SKM-1 treated with dmso at 0.1 percent for 144 hours (cell line): ENCODE data around the gene ERBB4.
"Not testable (repeated sequence)": the region's sequence is repeated elsewhere in the genome, so short reads cannot be mapped to it uniquely, and the experiment has no call there.

Source experiments
- DNase-seq: peaks from one replicate; lab custom pipeline; 2025; ENCODE audit not compliant: unreplicated experiment; lab: John Stamatoyannopoulos, UW

Gene ERBB4

DNA sequence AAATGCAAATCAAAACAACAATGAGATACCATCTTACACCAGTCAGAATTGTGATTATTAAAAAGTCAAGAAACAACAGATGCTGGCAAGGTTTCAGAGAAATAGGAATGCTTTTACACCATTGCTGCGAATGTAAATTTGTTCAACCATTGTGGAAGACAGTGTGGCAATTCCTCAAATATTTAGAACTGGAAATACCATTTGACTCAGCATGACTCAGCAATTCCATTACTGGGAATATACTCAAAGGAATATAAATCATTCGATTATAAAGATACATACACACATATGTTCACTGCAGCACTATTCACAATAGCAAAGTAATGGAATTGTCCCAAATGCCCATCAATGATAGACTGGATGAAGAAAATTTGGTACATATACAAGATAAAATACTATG is 516.7 kb downstream of the ERBB4 start:
- no peak for DNase-seq

DNA sequence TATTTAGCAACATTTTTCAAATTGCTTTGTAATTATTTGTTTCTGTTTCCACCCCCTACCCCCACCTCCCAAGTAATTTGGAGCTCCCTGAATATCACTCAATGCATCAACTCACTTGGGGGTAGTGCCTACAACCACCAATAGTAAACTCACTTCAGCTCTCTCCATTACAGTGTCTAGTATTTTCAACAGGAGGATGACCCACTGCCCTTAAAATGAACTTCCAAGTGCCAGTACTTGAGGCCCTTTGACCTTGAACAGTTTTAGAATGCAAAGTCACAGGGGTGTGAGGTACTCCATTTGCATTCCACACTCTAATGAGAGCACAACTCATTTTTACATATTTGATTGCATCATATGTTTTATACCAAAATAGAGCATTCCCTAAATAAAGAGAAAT is 523.0 kb downstream of the ERBB4 start:
- no peak for DNase-seq

DNA sequence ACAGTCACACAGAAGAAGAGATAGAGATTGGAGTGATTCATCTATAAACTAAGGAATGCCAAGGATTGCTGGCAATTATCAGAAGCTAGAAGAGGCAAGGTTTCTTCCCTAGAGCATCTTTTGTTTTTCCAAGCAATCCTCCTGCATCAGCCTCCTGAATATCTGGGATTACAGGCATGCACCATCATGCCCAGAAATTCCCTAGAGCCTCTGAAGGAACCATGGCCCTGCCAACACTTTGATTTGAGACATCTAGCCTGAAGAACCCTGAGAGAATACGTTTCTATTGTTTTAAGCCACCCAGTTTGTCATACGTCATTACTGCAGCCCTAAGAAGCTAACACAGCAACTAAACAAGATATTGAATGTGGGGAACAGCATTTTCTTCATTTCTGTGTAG is 525.0 kb downstream of the ERBB4 start:
- DNase-seq, result no peak

DNA sequence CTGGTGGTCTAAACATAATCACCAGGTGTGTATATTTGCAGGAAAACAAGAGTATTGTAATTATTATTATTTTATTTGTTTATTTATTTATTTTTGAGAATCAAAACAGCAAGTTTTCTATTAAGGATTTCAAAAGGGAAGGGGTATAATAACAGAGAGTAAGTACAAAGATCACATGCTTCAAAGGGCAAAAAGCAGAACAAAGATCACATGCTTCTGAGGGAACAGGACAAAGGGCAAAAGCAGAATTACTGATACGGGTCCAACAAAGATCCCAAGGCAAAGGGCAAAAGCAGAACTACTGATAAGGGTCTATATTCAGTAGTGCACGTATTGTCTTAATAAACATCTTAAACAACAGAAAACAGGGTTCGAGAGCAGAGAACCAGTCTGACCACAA is 528.3 kb downstream of the ERBB4 start:
- not testable (repeated sequence) for DNase-seq

DNA sequence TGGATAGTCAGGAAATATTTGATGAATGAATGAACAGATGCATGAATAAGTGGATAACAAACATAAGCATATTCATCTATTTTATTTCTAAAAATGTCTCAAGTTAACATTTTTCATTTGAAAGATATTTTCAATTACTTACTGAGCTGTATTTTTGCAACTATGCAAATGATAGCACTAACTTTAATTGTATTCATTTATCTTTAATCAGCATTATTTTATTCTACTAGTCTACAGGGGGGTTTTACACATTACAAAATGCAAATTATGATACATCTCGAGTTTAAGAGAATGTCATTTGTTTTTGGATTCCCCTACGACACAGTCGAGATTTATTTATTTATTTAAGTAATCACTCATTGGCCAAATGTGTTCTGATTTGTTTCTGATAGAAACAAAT is 530.6 kb downstream of the ERBB4 start:
- DNase-seq, result no peak

DNA sequence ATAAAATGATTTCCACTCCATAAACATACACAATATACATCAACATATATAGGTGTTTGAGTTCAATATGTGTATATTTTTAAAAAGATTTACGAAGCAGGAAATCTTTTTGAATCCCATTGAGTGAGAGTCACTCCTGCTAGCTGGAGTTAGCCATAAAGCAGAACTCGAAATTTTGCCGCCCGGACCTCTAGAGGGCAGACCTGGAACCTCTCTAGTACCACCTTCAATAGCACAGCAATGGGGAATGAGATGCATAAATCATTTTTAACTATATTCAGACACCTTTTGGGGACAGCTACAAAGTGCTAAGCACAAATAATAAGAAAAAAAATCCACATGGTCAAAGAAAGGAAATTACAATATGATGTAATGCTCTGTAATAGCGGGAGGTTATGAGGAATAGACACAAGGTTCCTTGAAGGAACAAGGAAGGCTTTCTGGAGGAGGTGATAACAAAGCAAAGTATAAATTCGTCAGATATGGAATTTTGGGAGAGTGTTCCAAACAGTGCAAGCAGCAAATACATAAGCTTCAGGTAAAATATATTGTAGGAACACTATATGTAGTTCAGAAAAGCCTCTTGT is 533.4 kb downstream of the ERBB4 start:
- DNase-seq, result peak; percentile 19

DNA sequence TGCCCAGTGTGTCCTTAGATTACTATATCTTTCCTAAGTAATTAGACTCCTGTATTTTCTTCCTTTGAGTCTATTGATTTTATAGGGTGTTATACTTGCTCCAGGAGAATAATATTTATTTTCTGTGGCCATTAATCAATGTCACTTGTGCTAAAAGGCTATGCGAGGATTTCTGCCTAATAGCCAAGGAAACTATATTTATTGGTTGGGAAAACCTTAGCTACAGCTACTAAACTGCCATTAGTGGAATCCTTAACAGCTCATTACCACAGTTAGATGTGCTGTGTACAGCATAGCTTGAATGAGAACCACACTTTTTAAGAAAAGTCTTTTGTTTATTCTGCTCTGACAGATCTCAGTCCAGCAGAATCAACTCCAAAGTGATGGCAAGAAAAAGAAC is 537.3 kb downstream of the ERBB4 start:
- DNase-seq, result no peak

DNA sequence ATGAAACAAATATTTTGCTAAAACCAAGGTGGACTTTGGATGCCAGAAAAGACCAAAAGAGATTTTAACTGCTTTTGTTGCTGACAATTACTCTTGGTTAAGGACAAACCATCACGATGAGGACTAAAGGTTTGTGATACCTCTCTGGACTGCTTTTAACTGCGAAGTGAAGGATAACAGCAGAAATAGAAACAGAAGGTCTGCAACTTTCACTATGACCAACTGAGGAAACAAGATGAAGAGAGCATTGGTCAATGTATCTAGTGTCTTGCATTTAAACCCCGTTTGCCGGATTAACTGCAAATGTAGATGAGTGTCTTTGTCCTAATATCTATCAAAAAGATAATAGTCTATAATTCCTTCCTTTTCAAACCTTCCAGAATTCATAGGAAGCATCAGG is 541.7 kb downstream of the ERBB4 start:
- no peak for DNase-seq

DNA sequence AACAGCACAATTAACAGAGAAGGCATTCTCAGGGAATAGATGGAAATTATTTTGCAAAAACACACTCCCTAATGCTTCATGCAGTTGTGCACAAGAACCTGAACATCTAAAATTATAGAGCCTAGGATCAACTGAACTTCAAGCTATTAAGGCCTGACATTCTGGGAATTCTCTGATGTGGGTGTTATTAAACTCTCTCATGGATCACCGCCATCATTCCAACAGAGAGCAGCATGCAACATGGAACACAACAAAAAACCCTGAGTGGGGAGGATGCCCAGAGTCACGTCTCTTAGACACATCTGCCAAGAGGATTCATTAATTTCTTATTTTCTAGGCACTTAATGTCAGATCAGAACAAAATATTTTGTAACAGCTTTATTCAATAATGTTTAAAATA is 543.8 kb downstream of the ERBB4 start:
- DNase-seq, result no peak

DNA sequence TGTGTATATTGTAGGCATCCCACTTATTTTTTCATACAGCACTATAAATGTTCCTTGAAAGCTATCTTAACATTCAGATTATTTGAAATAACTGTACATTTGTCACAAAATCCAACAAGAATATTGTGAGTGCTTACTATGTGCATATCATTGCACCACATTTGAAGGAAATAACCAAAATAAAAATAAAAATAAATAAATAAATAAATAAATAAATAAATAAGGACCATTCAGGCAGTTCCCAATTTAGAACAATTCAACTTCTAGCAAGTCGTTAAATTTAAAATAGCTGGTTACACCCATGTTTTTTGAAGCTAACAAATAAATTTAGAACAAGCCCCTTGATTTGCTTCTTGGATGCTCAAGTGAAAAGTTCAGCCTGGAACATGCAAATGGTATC is 548.3 kb downstream of the ERBB4 start:
- no peak for DNase-seq

DNA sequence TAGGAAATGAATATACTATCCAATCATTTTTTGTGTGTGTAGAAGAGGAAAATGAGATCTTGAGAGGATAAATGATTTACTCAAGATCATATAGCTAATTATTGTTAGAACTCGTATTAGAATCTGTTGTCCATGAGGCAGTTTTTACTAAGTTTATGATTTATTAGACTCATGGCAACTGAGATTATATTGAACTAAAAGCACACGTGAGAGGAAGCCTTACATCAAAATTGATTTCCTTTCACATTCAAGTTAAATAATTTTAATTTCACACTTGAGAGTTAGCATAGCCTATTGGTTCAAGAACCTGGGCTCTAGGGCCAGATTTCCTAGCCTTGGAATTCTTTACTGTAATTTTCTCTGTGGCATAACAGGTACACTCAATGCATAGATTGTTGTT is 552.3 kb downstream of the ERBB4 start:
- DNase-seq, result no peak

DNA sequence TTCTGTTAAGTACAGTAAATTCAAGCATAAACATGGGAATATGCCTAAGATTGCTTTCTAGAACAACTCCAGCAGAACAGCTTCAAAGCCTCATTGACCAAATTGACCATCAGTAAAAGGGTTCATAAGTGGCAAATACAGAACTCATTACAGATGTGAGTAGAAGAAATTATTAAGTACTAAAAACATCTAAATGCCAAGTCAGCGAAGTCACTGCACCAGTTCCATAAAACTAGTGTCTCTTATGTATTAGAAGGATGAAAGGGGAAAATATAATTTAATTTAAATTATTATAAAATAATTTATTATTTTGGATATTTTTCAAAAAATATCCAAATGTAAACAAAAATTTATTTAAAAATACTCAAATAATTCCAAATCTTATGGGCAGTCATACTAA is 553.2 kb downstream of the ERBB4 start:
- DNase-seq, result no peak

DNA sequence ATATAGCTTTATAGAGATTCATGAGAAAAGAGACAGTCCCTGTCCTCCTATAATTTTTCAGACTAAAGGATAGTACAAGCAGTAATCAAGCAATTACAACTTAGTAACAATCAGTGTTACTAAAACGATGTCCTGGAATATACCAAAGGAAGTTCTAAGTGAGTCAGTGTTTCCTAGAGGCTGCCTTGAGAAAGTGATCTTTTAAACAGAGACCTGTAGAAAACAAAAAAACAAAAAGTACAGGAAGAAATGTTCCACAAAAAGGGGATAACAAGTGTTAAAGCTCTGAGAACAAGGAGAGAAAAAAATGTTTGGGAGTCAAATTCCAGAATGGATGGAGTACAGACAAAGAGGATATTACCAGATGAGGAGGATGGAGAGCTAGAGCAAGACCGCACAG is 556.4 kb downstream of the ERBB4 start:
- DNase-seq, result no peak

DNA sequence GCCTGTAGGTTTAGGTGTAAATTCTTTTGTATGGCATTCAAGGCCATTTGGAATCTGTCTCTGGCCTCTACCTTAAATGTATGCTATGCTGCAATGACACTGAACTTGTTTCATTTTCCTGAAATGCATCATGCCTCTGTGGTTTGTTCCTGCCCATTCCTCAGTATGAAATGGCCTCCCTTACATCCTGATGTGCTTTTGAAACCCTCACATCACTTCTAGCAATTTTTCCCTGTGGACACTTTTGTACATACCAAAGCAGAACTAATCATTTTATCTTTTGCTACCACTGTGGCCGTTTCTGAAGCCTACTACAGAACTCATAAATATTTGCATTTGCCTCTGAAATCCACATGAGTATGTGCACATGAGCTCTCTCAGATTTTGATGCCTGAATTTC is 557.2 kb downstream of the ERBB4 start:
- DNase-seq, result no peak

DNA sequence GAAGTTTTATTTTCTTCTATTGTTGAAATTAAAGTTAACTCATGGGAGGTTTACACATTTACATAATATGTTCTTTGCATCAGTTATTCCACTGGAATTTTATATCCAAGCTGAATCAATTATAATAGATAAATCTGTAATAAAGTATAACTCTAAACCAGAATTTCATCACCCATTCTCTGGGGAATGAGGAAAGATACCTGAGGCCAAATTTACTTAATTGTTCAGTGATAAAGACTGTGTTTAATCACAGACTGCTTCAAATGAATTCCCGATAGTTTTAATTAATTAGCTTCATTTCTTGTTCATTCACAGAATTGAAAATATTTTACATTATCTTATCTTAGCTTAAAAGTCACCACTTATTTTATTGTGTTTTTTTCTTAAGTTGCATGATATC is 562.5 kb downstream of the ERBB4 start:
- no peak for DNase-seq

DNA sequence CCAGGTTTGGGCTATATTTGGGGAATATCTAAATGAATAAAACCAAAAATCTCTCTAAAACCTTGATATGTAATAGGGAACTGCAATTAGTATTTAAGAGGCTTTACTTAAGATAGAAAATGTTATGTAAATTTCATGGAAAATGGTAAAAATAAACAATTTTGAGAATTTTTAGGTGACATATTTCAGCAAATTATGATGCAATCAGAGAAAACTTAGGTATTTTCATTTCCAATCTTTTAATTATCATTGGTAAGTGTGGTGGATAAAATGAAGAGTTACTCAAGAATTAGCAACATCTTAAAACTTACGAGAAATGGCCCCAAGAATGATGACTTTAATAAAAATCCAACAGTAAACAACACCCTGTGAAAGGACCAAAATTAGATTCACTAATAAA is 571.4 kb downstream of the ERBB4 start:
- no peak for DNase-seq

DNA sequence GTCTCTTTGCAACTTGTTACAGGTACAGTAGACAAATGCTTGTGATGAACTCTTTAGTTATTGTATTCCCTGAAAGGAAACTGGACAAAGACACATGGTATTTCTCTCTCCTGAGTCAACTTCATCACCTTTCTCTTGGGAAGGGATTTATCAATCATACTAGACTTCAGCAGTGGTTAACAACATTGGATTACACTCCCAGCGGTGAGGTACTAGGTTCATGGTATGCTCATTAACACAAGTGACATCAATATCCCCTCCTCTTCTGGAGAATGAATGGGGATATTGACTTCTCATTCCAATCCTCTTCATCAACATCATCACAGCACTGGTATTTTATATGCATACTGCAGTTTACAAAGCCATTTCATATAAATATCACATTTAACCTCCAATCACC is 574.6 kb downstream of the ERBB4 start:
- DNase-seq, result no peak

DNA sequence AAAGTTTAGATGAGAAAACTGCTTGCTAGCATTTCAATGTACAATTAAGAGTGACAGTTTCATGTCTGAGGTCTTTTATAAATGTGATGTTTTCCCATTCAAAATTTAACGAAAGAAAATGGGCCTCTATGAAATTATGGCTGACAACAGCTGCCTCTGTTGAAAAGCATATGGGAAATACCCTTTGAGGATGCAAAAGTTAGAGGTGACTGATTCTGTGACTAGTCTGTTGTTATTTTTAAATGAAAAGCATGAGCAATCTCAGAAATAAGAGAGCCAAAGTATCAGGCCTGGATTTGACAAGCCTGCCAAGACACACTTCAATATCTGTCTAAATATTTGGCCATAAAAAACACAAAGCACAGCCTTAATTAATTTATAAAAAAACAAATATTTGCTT is 580.8 kb downstream of the ERBB4 start:
- DNase-seq, result no peak

DNA sequence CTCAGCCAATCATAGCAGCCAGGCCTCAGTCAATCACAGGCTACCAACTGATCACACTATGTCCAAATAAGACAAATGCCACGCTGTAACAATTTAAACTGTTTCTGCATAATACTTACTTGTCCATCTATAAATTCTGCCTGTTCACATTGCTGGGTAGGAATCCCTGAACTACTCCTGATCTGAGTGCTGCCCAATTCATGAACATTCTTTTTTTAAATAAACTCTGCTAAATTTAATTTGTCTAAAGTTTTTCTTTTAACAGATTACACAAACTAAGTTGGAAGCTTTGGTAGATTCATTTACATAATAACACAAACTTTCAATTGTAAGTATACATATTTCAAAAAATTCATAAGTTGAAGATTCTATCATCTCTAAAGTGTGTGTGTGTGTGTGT is 583.0 kb downstream of the ERBB4 start:
- DNase-seq, result no peak

DNA sequence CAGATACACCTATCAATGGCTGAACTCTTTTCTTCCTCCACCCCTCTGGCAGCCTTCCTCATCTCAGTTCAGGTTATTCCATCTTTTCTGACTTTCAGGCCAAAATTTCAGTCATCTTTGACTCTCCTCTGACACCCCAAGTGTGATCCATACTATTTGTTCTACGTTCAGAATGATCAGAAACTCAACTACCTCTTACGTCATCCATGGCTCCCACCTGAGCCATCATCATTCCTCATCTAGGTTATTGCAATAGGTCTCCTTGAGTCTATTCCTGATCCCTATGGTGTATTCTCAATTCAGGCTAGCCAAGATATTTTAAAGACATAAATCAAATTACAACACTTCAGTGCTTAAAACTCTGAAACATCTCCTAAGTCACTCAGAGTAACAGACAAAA is 589.7 kb downstream of the ERBB4 start:
- DNase-seq, result no peak

DNA sequence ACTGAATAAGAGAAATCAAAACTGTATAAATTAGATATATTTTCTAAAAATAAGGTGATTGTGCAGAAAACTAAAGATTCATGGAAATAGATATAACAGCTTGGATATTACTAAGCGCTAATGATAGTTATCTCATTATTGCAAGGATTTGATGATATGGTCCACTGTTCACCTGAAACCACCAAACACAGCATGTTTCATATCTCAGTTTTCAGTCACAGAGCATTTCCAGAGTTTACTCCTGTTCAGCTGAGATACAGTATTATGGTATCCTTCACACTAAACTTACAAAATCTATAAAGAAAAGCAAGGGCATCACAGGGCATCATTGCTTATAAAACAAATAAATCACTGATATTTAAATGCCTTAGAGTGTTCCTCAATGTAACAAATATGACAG is 591.6 kb downstream of the ERBB4 start:
- DNase-seq, result no peak

DNA sequence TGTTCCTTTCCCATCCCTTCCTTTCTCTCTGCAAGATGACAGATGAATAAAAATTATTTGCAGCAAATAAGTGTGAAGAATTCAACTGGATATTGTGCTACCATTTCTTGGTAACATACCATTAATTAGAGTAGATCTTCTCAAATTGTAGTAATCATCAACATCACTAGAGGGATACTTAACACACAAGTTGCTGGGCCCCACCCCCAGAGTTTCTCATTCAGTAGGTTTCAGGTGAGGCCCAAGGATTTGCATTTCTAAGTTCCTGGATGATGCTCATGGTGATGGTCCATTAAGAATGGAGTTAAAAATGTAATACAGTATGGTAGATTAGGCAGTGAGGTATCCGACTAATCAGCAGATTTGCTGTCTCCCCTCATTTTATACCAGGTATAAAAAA is 594.0 kb downstream of the ERBB4 start:
- no peak for DNase-seq

DNA sequence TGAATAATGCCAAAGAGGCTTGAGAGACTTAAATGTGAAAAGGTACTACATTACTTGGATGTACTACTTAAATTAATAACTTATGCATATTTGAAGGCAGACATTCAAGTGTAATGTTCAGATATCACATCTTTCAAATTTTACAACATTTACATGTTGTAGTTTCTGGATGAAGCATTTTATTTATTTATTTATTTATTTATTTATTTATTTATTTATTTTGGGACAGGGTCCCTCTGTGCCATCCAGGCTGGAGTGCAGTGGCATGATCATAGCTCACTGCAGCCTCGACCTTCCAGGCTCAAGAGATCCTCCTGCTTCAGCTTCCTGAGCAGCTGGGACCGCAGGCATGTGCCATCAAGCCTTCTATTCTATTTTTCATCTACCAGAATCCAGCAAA is 596.4 kb downstream of the ERBB4 start:
- no peak for DNase-seq

DNA sequence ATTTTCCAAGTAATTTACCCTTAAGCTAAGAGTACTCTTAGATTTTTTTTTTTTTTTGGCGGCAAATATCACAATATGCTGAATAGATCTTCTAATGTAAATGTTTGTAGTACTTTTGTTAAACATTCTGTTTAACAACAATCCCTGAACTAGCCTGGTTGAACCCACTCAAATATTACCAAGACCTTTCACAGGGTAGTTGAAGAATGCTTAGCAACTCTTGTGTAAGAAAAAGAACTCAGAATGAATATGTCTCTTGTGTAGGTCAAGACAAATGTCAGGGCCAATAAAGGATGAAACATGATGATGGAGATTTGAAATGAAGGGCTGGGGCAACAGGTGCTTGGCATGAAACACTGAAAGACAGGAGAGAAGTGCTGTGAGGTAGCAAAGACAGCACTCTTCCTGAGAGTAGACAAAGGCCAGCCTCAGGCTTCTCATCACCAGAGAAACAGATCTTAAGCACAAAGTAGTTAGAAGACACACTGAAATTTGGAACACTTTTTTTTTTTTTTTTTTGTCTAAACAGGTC is 597.3 kb downstream of the ERBB4 start:
- no peak for DNase-seq
